Thyroid gland (tissue), 4 donors: ENCODE results near the gene ZIC5. TPM values are rescaled to one million over a fixed set of nuclear protein-coding genes. Genes with fewer than 3 reads are reported as not detected.

Experiments
- DNase-seq, 2 donors: peaks; one replicate each; pipeline ENCODE4 v3.0.0-alpha.2; 2019
- H3K27ac ChIP-seq, 3 donors: fragments of 200-600 bp; sonication (generic); 1 replicate in 2 of 3; 2 replicates in 1 of 3; pipeline ENCODE4 v1.5.1; 2016 to 2019; ENCODE audit warnings: mild to moderate bottlenecking in 1 of 3, moderate library complexity in 1 of 3
- H3K27me3 ChIP-seq: fragments of 200-600 bp; sonication (generic); one replicate; pipeline ENCODE4 v1.5.1; 2019
- H3K36me3 ChIP-seq, 2 donors: fragments of 200-600 bp; sonication (generic); one replicate each; pipeline ENCODE4 v1.5.1; 2016 to 2019
- H3K4me1 ChIP-seq, 2 donors: fragments of 200-600 bp; sonication (generic); one replicate each; pipeline ENCODE4 v1.5.1; 2017 to 2019
- H3K4me3 ChIP-seq, 3 donors: fragments of 200-600 bp; sonication (generic); replicated peaks in 1 of 3; 1 replicate in 2 of 3; 2 replicates in 1 of 3; pipeline ENCODE4 v1.5.1; 2016; ENCODE audit warnings: mild to moderate bottlenecking in 1 of 3
- H3K9me3 ChIP-seq: fragments of 200-600 bp; sonication (generic); one replicate; pipeline ENCODE4 v1.5.1; 2017
- POLR2A ChIP-seq, 2 donors: fragments of 450-650 bp; IDR thresholded peaks; one replicate each; pipeline ENCODE4 v1.6.1; 2017; ENCODE audit warnings: antibody characterized with exemption in 2 of 2, mild to moderate bottlenecking in 2 of 2, moderate library complexity in 1 of 2
- WGBS, 2 donors: methylation state at CpG; one replicate each; pipeline ENCODE4 v1.1.5; 2017; 5-methylcytosine and 5-hydroxymethylcytosine counted together
- intact Hi-C: fragments of 100-400 bp; cut with DNase I; formaldehyde crosslinking; loops from one replicate; pipeline ENCODE4 v1.15.1; 2023
- total RNA-seq, 4 donors: library from RNA; depleted of rRNA; stranded (reverse); fragments of >200 nt; gene quantifications; one replicate each; pipeline ENCODE4 v1.2.3, GENCODE V29; 2016
- TF ChIP-seq, protein P1 (sequence below), 6 experiments: fragments of 200-600 bp in 3 of 6; fragments of 450-650 bp in 3 of 6; sonication (generic) in 3 of 6; IDR thresholded peaks; one replicate each; pipeline ENCODE4 v1.5.1; 2016 to 2019; ENCODE audit warnings: antibody characterized with exemption in 6 of 6, mild to moderate bottlenecking in 2 of 6, inconsistent platforms in 1 of 6, moderate library complexity in 1 of 6

Gene ZIC5
- total RNA-seq, 4 donors from 2014 or later = not detected

- Histone ChIP-seq H3K9me3 (no peaks in the 10 kb centered on the region), H3K27ac (no peak overlapping the region), H3K36me3 (no peaks in the 10 kb centered on the region), H3K27me3 (no peaks in the 10 kb centered on the region), H3K4me3 (no peak overlapping the region), H3K4me1 (no peaks in the 10 kb centered on the region)
- intact Hi-C loops = no loop called here
- no peak for DNase-seq
- TF ChIP-seq POLR2A (IDR thresholded peaks at IDR 0.05) = no peak
- TF ChIP-seq, protein P1, sequence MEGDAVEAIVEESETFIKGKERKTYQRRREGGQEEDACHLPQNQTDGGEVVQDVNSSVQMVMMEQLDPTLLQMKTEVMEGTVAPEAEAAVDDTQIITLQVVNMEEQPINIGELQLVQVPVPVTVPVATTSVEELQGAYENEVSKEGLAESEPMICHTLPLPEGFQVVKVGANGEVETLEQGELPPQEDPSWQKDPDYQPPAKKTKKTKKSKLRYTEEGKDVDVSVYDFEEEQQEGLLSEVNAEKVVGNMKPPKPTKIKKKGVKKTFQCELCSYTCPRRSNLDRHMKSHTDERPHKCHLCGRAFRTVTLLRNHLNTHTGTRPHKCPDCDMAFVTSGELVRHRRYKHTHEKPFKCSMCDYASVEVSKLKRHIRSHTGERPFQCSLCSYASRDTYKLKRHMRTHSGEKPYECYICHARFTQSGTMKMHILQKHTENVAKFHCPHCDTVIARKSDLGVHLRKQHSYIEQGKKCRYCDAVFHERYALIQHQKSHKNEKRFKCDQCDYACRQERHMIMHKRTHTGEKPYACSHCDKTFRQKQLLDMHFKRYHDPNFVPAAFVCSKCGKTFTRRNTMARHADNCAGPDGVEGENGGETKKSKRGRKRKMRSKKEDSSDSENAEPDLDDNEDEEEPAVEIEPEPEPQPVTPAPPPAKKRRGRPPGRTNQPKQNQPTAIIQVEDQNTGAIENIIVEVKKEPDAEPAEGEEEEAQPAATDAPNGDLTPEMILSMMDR (IDR thresholded peaks at IDR 0.05) = no peak
- WGBS, 2 donors = 77 to 79% methylated on average over 7 of the region's 7 CpGs
These were observed 58.4 kb downstream of the ZIC5 start for GRCh38 chr13:99913167-99913566.

Other genes with a start within 250 kb of the ZIC5 start
- gene ZIC2, start 10.0 kb upstream of the ZIC5 start, total RNA-seq = not detected
- gene PCCA, start 117.3 kb upstream of the ZIC5 start, total RNA-seq = 10 to 100 TPM; 54.3 to 95.2 (median 67.7) TPM